ENCODE data around the gene MAPK8. TPM values are rescaled to one million over a fixed set of nuclear protein-coding genes. Genes with fewer than 3 reads are reported as not detected.
"Not testable (repeated sequence)": the region's sequence is repeated elsewhere in the genome, so short reads cannot be mapped to it uniquely, and the experiment has no call there.

MAPK8 gene
- polyA plus RNA-seq, 1 of the 3 experiments (the other 2 are of a cell fraction) = 26.4 TPM

GRCh38 chr10:48419714-48420113 is 113.2 kb downstream of the MAPK8 start:
- peaks cover 6% of the 10 kb centered on the region for H3F3A ChIP-seq (replicated peaks; ENCODE audit: insufficient read depth)
- POLR2A ChIA-PET = no interaction called here
- CTCF ChIA-PET = interaction anchor here (1.4 kb wide), 1 partner anchor 25 kb away, joined by 4 read pairs; no protein-coding TSS in a partner anchor
- peaks cover 8 to 25% of the 10 kb centered on the region in 2 experiments for H3K36me3 ChIP-seq (replicated peaks in 1 of 2; ENCODE audit: control insufficient read depth in 1 of 2, insufficient read depth in 2 of 2, low read length in 1 of 2)
- no peak for TF ChIP-seq EP300 (IDR thresholded peaks at IDR 0.05; ENCODE audit: borderline replicate concordance in 1 of 2, low read depth in 1 of 2, low read length in 1 of 2)
- no peak for TF ChIP-seq TAF1 (IDR thresholded peaks at IDR 0.05; ENCODE audit: borderline replicate concordance, low read depth, low read length)
- TF ChIP-seq FOXJ3 (CRISPR knock-in tag; IDR thresholded peaks at IDR 0.05) = no peak
- no peak for TF ChIP-seq YY1 (IDR thresholded peaks at IDR 0.05; ENCODE audit: low read depth)
- TF ChIP-seq MAX (IDR thresholded peaks at IDR 0.05; ENCODE audit: low read depth) = no peak
- TF ChIP-seq GATA2 (CRISPR knock-in tag; IDR thresholded peaks at IDR 0.05) = no peak
- no peak for TF ChIP-seq MXI1 (IDR thresholded peaks at IDR 0.05; ENCODE audit: low read depth, low read length)
- H3K27ac ChIP-seq (ENCODE audit: low read depth in 2 of 2, low read length in 1 of 2) = no peak overlapping the region
- H2AFZ ChIP-seq (ENCODE audit: low read depth) = no peak overlapping the region
- H3K4me2 ChIP-seq = no peak overlapping the region
- H3K4me3 ChIP-seq (ENCODE audit: low read depth in 2 of 2, low read length in 1 of 2) = no peak overlapping the region
- DNase-seq = no peak
- H3K4me1 ChIP-seq (ENCODE audit: control insufficient read depth in 1 of 2, insufficient read depth in 2 of 2, low read depth in 1 of 2, low read length in 1 of 2) = peaks cover 4 to 6% of the 10 kb centered on the region in 2 experiments; a peak in 3 of 4 replicates
- H4K20me1 ChIP-seq (ENCODE audit: insufficient read depth) = no peaks in the 10 kb centered on the region
- no peaks in the 10 kb centered on the region for H3K9me2 ChIP-seq
- no peak overlapping the region for H3K9ac ChIP-seq
- no peaks in the 10 kb centered on the region for H3K27me3 ChIP-seq (ENCODE audit: insufficient read depth)
- no peaks in the 10 kb centered on the region for H3K9me3 ChIP-seq
- H3K79me2 ChIP-seq (ENCODE audit: insufficient read depth) = no peaks in the 10 kb centered on the region; the same call in 1 of the 2 replicates
- WGBS (ENCODE audit: low lambda C conversion rate) = 92% methylated on average over 4 of the region's 4 CpGs

GRCh38 chr10:48421862-48422261 is 115.4 kb downstream of the MAPK8 start:
- peaks cover 15 to 36% of the 10 kb centered on the region in 2 experiments for H3K36me3 ChIP-seq (replicated peaks in 1 of 2; ENCODE audit: control insufficient read depth in 1 of 2, insufficient read depth in 2 of 2, low read length in 1 of 2)
- H3K4me3 ChIP-seq (ENCODE audit: low read depth in 2 of 2, low read length in 1 of 2); H3K9me3 ChIP-seq; H3F3A ChIP-seq (replicated peaks; ENCODE audit: insufficient read depth); H3K4me1 ChIP-seq (ENCODE audit: control insufficient read depth in 1 of 2, insufficient read depth in 2 of 2, low read depth in 1 of 2, low read length in 1 of 2); H3K4me2 ChIP-seq; H3K79me2 ChIP-seq (ENCODE audit: insufficient read depth); H2AFZ ChIP-seq (ENCODE audit: low read depth); H3K9ac ChIP-seq; H3K27me3 ChIP-seq (ENCODE audit: insufficient read depth); H3K27ac ChIP-seq (ENCODE audit: low read depth in 2 of 2, low read length in 1 of 2); DNase-seq; H4K20me1 ChIP-seq (ENCODE audit: insufficient read depth); POLR2A ChIA-PET; H3K9me2 ChIP-seq: not testable (repeated sequence)
- CTCF ChIA-PET = interaction anchor here (1.3 kb wide), 2 partner anchors 16 to 24 kb away, joined by 3 read pairs; no protein-coding TSS in a partner anchor
- WGBS (ENCODE audit: low lambda C conversion rate) = 94% methylated on average over 2 of the region's 2 CpGs

GRCh38 chr10:48423884-48424283 is 117.4 kb downstream of the MAPK8 start:
- Histone ChIP-seq H3K9me3 (no peaks in the 10 kb centered on the region), H3K9me2 (no peaks in the 10 kb centered on the region), H3K27me3 (ENCODE audit: insufficient read depth) (no peaks in the 10 kb centered on the region), H3K4me3 (ENCODE audit: low read depth in 2 of 2, low read length in 1 of 2) (no peak overlapping the region), H3K4me2 (no peak overlapping the region), H4K20me1 (ENCODE audit: insufficient read depth) (no peaks in the 10 kb centered on the region), H3F3A (replicated peaks; ENCODE audit: insufficient read depth) (no peaks in the 10 kb centered on the region), H3K36me3 (replicated peaks in 1 of 2; ENCODE audit: control insufficient read depth in 1 of 2, insufficient read depth in 2 of 2, low read length in 1 of 2) (peaks cover 28 to 52% of the 10 kb centered on the region in 2 experiments), H3K79me2 (ENCODE audit: insufficient read depth) (no peaks in the 10 kb centered on the region; the same call in 1 of the 2 replicates), H2AFZ (ENCODE audit: low read depth) (no peak overlapping the region), H3K9ac (no peak overlapping the region), H3K27ac (ENCODE audit: low read depth in 2 of 2, low read length in 1 of 2) (no peak overlapping the region), H3K4me1 (ENCODE audit: control insufficient read depth in 1 of 2, insufficient read depth in 2 of 2, low read depth in 1 of 2, low read length in 1 of 2) (no peaks in the 10 kb centered on the region; a peak in 1 of 4 replicates)
- WGBS (ENCODE audit: low lambda C conversion rate) = 98% methylated on average over 4 of the region's 4 CpGs
- ChIA-PET CTCF (interaction anchor here (0.5 to 0.8 kb wide), 3 partner anchors 8 to 233 kb away, joined by 3 read pairs; no protein-coding TSS in a partner anchor), POLR2A (no interaction called here)
- no peak for DNase-seq
- TF ChIP-seq RAD21 (IDR thresholded peaks at IDR 0.05; ENCODE audit: low read length) = no peak
- TF ChIP-seq POLR2AphosphoS5 (IDR thresholded peaks at IDR 0.05; ENCODE audit: low read depth, low read length) = no peak
- no peak for TF ChIP-seq RXRA (IDR thresholded peaks at IDR 0.05; ENCODE audit: borderline replicate concordance, low read depth)
- TF ChIP-seq CTCF (IDR thresholded peaks at IDR 0.05) = no peak
- TF ChIP-seq IRF3 (IDR thresholded peaks at IDR 0.05; ENCODE audit: low read depth, low read length) = no peak
- no peak for TF ChIP-seq USF1 (IDR thresholded peaks at IDR 0.05; ENCODE audit: borderline replicate concordance, low read depth)
- no peak for TF ChIP-seq JUND (IDR thresholded peaks at IDR 0.05)
- no peak for TF ChIP-seq NFIC (IDR thresholded peaks at IDR 0.05; ENCODE audit: borderline replicate concordance)
